ENCODE data around the gene MORN1.

Gene MORN1

DNA sequence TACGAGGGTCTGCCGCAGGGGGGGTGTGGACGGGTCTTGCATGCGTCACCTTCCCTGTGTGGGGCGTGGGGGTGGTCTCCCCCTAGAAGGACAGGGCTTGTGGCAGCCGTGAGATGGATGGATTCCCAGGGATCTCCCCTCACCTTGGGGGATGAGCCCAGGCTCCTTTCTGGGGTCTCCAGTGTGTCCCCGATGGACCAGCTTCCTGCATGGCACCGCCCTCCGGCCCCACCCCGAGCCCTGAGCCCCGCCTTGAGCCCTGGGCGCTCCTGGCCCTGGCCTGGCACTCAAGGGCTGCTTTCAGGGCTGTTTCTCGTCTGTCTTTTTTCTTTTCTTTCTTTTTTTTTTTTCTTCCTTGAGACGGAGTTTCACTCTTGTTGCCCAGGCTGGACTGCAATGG, 103.7 kb downstream of the MORN1 start:
- DNase-seq = no peak

DNA sequence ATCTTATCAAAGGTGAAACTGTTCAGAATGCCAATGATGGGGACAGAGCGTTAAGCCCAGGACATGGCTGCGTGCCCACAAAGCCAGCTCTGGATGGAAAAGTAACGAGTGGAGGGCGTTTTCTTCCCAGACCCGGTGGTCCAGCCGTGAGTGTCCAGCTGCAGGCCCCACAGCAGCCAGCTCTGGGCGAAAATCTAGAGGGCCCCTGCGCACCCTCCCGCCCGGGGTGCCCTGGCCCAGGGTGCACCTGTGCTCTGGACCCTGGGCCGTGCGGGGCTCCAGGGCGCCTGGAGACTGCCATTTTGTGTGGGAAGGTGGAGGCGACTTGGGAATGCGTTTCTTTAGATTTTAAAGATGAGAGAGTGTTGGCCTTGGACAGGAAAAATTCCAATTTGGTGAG, 104.4 kb downstream of the MORN1 start:
- DNase-seq = no peak

GRCh38 chr1:2284932-2285331, 106.4 kb downstream of the MORN1 start:
- DNase-seq = no peak

DNA sequence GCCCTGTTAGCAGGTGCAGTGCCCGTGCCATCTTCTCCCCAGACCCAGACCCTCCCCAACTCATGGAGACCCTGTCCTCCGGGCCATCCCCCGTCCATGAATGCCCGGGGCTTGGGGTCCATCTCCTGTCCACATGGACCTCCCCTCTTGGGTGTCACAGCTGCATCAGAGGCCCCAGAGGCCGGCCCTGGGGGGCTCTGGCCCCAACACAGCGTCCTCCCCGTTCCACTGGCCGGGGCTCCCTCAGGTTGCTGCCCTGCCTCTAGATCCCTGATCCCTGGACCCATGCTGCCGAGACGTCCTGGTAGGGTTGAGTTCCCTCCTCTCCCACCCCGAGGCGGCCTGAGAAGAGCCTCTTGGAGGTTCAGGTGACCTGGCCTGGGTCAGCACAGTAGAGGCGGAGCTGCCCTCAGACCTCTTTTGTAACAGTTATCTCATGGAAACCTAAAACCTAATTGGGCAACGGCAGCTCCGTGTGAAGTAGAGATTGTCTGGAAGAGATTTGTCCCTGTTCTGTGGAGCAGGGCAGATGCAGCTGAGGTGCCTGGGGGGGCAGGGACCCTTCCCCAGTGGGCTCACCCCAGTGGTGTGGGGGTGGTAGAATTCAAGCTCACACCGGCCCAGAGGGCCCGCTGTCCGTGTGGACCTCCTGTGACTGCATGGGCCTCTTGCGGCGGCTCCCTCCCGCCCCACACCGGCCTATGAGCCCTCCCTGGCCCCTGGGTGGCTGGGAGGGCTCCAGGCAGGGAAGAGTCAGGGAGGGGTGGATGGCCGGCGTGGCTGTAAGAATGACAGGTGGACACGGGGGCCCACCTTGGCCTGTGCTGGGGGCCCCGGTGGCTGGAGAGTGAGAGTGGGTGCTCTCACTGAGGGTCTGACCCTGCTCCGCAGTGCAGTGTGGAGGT, 107.1 kb downstream of the MORN1 start:
- no peak for DNase-seq

GRCh38 chr1:2283371-2283990, 107.9 kb downstream of the MORN1 start:
- no peak for DNase-seq

GRCh38 chr1:2282556-2283270, 108.6 kb downstream of the MORN1 start:
- DNase-seq = no peak

DNA sequence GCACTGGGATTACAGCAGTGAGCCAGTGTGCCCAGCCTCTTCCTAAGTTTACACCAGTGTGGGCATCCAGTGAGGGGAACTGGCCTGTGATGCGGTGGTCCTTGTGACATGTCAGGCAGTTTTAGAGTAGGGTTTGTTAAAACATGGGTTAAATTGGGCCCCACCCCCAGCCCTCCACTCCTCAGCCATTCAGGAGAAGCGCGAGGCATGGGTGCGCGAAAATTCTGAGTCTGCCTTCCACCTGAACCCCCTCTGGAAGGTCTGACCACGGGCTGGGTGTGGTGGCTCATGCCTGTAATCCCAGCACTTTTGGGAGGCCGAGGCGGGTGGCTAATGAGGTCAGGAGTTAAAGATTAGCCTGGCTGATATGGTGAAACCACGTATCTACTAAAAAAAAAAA, 111.5 kb downstream of the MORN1 start:
- DNase-seq = no peak

- DNase-seq = no peak
Observed at GRCh38 chr1:2279210-2279639, 112.1 kb downstream of the MORN1 start.

DNA sequence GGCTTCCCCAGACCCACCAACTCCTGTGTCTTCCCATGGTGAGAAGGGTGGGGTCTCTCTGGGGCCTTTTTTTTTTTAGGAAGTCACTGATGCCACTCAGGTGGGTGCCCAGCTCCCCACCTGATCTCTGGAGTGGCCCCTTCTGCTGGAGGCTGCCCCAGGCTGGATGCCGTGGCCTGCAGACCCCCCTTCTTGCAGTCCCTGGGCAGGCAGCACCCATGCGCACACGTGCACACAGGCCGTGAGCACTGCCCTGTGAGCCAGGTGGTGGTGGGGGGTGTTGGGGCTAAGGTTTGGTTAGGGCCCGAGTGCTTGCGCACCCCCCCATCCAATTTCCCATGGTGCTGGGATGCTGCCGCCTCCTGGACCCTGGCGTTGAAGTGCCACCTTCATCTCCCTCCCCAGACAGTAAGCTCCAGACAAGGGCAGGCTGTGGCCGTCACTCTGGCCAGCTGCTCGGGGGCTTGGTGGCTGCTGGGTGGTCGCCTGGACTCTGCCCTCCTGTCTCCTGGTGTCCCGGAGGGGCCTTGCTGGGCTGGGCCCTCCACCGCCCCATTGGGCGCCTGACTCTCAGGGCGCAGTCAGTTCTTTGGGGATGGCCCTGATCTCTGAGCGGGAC, 112.7 kb downstream of the MORN1 start:
- no peak for DNase-seq

- no peak for DNase-seq
Observed at GRCh38 chr1:2277741-2278488, 113.4 kb downstream of the MORN1 start.

DNA sequence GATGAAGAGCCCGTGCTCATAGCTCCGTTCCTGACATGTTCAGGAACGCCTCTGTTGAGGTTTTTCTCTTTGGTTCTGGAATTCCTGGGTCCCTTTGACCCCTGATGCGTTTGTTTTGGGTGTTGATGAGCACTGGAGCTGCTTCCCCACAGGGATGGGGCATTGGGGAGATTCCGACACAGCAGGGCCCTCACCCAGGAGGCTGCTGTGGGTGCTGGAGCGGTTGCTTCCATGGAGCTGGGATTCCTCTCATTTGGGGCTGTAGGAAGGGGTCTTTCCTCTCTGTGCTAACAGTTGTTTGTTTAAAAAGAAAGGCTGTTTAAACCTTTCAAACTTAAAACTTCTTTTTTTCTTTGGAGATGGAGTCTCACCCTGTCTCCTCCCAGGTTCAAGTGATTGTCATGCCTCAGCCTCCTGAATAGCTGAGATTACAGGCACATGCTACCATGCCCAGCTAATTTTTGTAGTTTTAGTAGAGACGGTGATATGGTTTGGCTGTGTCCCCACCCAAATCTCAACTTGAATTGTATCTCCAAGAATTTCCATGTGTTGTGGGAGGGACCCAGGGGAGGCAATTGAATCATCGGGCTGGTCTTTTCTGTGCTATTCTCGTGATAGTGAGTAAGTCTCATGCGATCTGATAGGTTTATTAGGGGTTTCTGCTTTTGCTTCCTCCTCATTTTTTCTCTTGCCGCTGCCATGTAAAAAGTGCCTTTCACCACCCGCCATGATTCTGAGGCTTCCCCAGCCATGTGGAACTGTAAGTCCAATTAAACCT, 114.4 kb downstream of the MORN1 start:
- no peak for DNase-seq

GRCh38 chr1:2275796-2276536, 115.4 kb downstream of the MORN1 start:
- DNase-seq = no peak

DNA sequence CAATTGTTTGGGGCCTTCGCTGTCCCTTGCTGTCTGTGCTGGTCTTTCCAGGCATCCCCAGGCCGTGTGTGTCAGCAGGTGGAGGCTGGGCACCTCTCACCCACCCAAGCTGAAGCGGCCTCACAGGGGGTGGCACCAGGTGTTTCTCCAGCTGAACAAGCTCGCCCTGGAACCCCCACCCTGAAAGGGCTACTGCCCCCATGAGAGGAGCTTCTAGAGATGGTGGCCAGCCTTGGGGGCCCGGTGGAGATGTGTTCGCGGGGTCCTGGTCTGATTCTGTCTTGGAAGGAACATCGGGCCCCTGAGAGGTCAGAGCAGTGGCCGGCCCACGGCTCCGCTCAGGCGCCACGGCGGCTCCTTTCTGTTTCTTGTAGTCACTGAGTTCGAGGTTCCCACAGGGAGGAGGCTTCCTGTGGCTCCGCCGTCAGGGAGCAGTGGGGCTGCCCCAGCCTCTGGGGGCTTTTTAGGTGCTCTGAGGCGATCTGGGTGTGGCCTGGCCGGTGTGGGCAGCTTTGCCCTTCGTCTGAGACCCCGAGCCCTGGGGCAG, 116.4 kb downstream of the MORN1 start:
- no peak for DNase-seq

DNA sequence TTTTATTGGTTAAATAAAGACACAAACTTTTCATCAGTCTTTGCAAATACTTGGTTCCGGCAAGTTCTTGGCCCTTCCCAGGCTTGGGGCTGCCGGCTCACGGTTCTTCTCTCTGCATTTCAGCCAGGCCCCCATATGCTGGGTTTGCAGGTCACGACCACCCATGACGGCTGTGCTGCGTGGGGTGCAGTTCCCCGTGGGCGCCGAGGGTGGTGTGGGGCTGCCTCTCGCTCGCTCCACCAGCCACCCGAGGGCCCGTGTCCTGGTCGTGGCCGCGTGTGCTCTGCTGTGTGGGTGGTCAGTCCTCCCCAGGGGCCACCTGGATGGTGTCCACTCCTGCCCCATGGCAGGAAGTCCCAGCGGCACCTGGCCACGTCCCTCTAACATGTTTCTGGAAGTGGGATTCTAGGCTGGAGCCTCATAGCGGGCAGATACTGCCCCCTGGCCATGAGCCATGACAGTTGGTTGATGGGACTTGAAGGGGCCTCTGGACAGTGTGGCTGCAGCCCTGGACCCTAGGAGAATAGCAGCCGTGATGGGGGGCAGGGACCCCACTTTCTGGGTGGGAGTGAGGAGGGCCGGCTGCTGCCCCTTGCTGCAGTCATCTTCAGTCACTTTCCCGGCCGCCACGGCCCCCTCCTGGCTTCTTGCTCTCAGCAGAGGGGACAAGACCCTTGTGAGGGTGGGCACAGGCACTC, 117.0 kb downstream of the MORN1 start:
- no peak for DNase-seq

GRCh38 chr1:2273401-2274090, 117.8 kb downstream of the MORN1 start:
- no peak for DNase-seq

GRCh38 chr1:2272686-2273400, 118.5 kb downstream of the MORN1 start:
- DNase-seq = no peak

GRCh38 chr1:2271841-2272655, 119.3 kb downstream of the MORN1 start:
- DNase-seq = no peak

Measured in stimulated activated CD4-positive, alpha-beta T cell treated with anti-CD3 and anti-CD28 coated beads, Interleukin-1b, Interleukin-23, amount 100 ng/mL, for 48 hours (primary cell).